Stomach (tissue), 4 donors: Measurements from ENCODE around the gene STEAP1.
"Not testable (repeated sequence)": the region's sequence is repeated elsewhere in the genome, so short reads cannot be mapped to it uniquely, and the experiment has no call there.

Source experiments
- EP300 ChIP-seq: sonication (generic); formaldehyde crosslinking; IDR thresholded peaks from one replicate; pipeline ENCODE4 v1.6.1; 2017; ENCODE audit warnings: antibody characterized with exemption
- POLR2A ChIP-seq, 4 donors: fragments of 450-650 bp; IDR thresholded peaks; one replicate each; pipeline ENCODE4 v1.6.1; 2016; ENCODE audit warnings: antibody characterized with exemption in 4 of 4, control low read depth in 2 of 4, mild to moderate bottlenecking in 1 of 4, moderate library complexity in 1 of 4
- POLR2AphosphoS5 ChIP-seq, 3 donors: sonication (generic); formaldehyde crosslinking; IDR thresholded peaks; one replicate each; pipeline ENCODE4 v1.6.1; 2016; ENCODE audit warnings: antibody characterized with exemption in 3 of 3
- TF ChIP-seq, protein P1 (sequence below), 7 experiments: fragments of 450-650 bp in 4 of 7; fragments of 200-600 bp in 3 of 7; sonication (generic) in 3 of 7; IDR thresholded peaks; one replicate each; pipeline ENCODE4 v1.5.1; 2016 to 2019; ENCODE audit warnings: antibody characterized with exemption in 7 of 7, control low read depth in 2 of 7, mild to moderate bottlenecking in 1 of 7

DNA sequence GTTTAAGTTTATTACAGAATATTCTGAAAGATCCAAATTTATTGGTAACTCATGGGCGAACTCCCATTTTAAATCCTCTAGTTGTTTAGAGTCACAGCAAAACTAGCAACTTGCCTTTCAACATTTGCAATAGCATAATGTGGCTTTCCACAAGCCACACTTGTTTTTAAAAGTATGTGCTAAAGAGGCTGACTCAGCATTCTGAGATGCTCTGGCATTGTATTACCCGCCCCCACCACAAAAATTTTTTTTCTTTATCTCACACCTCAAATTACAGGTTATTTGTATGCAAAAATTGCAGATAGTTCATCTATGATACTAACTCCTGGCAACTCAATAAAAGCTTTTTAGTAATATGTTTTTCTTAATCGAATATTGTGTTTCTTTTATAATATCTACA, 2.4 kb upstream of the STEAP1 start:
- not testable (repeated sequence) for TF ChIP-seq POLR2AphosphoS5 (IDR thresholded peaks at IDR 0.05); POLR2A (IDR thresholded peaks at IDR 0.05); EP300
- TF ChIP-seq, protein P1, sequence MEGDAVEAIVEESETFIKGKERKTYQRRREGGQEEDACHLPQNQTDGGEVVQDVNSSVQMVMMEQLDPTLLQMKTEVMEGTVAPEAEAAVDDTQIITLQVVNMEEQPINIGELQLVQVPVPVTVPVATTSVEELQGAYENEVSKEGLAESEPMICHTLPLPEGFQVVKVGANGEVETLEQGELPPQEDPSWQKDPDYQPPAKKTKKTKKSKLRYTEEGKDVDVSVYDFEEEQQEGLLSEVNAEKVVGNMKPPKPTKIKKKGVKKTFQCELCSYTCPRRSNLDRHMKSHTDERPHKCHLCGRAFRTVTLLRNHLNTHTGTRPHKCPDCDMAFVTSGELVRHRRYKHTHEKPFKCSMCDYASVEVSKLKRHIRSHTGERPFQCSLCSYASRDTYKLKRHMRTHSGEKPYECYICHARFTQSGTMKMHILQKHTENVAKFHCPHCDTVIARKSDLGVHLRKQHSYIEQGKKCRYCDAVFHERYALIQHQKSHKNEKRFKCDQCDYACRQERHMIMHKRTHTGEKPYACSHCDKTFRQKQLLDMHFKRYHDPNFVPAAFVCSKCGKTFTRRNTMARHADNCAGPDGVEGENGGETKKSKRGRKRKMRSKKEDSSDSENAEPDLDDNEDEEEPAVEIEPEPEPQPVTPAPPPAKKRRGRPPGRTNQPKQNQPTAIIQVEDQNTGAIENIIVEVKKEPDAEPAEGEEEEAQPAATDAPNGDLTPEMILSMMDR (IDR thresholded peaks at IDR 0.05), result not testable (repeated sequence)
